PC-9 (cell line): ENCODE data around the gene MFN1.

Source experiments
- CTCF ChIP-seq: fragments of 200-600 bp; sonication (generic); conservative IDR thresholded peaks from 2 replicates; pipeline ENCODE4 v1.6.1; 2017; ENCODE audit warnings: mixed run types, antibody characterized with exemption, mild to moderate bottlenecking, moderate library complexity
- EZH2 ChIP-seq: fragments of 200-600 bp; sonication (generic); IDR thresholded peaks from 2 replicates; pipeline ENCODE4 v1.8.0; 2017; ENCODE audit warnings: antibody characterized with exemption, low read depth

- TF ChIP-seq EZH2 (no peak), CTCF (no peak)
These were observed 28.6 kb upstream of the MFN1 start for GRCh38 chr3:179318876-179319275.
